Lower leg skin (tissue), 4 donors: ENCODE measurements around the gene KIRREL2. TPM values are rescaled to one million over a fixed set of nuclear protein-coding genes. Genes with fewer than 3 reads are reported as not detected.

Experiments
- DNase-seq, 2 donors: peaks; one replicate each; pipeline ENCODE4 v3.0.0-alpha.2; 2019; ENCODE audit warnings: low spot score in 2 of 2
- H3K4me3 ChIP-seq: fragments of 200-600 bp; sonication (generic); 2 replicates; pipeline ENCODE4 v1.5.1; 2017; ENCODE audit warnings: mild to moderate bottlenecking, low read depth; ENCODE audit not compliant: poor library complexity, severe bottlenecking
- POLR2A ChIP-seq, 2 donors: fragments of 450-650 bp; IDR thresholded peaks; one replicate each; pipeline ENCODE4 v1.6.1; 2016 to 2017; ENCODE audit warnings: antibody characterized with exemption in 2 of 2, mild to moderate bottlenecking in 1 of 2, moderate library complexity in 1 of 2
- whole genome bisulfite sequencing, 2 donors: methylation state at CpG; one replicate each; pipeline ENCODE4 v1.1.5; 2018; 5-methylcytosine and 5-hydroxymethylcytosine counted together
- intact Hi-C: fragments of 100-400 bp; cut with DNase I; formaldehyde crosslinking; loops from one replicate; pipeline ENCODE4 v1.15.0; 2023; ENCODE audit warnings: low total_unique reads
- total RNA-seq, 4 donors: library from RNA; depleted of rRNA; stranded (reverse); fragments of >200 nt; gene quantifications; one replicate each; pipeline ENCODE4 v1.1.0, GENCODE V29; 2016
- TF ChIP-seq, protein P1 (sequence below), 3 donors: fragments of 450-650 bp; IDR thresholded peaks; one replicate each; pipeline ENCODE4 v1.5.1; 2016; ENCODE audit warnings: antibody characterized with exemption in 3 of 3, mild to moderate bottlenecking in 3 of 3, moderate library complexity in 2 of 3

KIRREL2 gene
- total RNA-seq, 4 donors from 2014 or later = 0.32 TPM; not detected in 3

GRCh38 chr19:35901055-35901644, 44.4 kb downstream of the KIRREL2 start:
- DNase-seq = no peak
- peak overlapping the region; percentile 41 for H3K4me3 ChIP-seq
- TF ChIP-seq POLR2A (IDR thresholded peaks at IDR 0.05) = no peak
- TF ChIP-seq, protein P1, sequence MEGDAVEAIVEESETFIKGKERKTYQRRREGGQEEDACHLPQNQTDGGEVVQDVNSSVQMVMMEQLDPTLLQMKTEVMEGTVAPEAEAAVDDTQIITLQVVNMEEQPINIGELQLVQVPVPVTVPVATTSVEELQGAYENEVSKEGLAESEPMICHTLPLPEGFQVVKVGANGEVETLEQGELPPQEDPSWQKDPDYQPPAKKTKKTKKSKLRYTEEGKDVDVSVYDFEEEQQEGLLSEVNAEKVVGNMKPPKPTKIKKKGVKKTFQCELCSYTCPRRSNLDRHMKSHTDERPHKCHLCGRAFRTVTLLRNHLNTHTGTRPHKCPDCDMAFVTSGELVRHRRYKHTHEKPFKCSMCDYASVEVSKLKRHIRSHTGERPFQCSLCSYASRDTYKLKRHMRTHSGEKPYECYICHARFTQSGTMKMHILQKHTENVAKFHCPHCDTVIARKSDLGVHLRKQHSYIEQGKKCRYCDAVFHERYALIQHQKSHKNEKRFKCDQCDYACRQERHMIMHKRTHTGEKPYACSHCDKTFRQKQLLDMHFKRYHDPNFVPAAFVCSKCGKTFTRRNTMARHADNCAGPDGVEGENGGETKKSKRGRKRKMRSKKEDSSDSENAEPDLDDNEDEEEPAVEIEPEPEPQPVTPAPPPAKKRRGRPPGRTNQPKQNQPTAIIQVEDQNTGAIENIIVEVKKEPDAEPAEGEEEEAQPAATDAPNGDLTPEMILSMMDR (IDR thresholded peaks at IDR 0.05) = no peak
- WGBS, 2 donors = 73 to 75% methylated on average over 1 to 2 of the region's 2 CpGs
- intact Hi-C loops = no loop called here

- no peak within 1 kb of the TSS for H3K4me3 ChIP-seq
- no peak for TF ChIP-seq POLR2A (IDR thresholded peaks at IDR 0.05)
- TF ChIP-seq, protein P1 (IDR thresholded peaks at IDR 0.05) = no peak
- 17 to 21% methylated on average over 6 of the region's 6 CpGs for WGBS, 2 donors
- no peak for DNase-seq
- intact Hi-C loops = no loop called here
These were observed 45.3 kb downstream of the KIRREL2 start, which contains the start of gene HCST for GRCh38 chr19:35901854-35902661. Gene HCST, plus strand, starts transcription at chr19:35902529. Its CDS starts 65 bp downstream, at chr19:35902594.

DNA sequence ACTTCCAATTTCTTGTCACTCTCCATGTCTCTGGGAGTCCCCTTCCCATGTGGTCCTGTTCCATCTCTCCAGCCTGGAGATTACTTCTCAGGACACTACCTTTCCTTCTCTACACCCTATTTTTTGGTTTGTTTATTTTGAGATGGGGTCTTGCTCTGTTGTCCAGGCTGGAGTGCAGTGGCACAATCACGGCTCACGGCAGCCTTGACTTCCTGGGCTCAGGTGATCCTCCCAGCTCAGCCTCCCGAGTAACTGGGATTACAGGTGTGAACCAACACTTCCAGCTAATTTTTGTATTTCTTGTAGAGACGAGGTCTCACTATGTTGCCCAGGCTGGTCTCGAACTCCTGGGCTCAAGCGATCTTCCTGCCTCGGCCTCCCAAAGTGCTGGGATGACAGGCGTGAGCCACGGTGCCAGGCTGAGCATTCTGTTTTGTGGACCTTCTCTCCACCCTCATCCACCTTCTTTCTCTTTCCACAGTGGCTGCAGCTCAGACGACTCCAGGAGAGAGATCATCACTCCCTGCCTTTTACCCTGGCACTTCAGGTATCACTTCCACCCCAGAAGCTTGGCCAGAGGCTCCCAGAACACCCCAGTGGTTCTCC, 46.3 kb downstream of the KIRREL2 start:
- intact Hi-C loops = no loop called here
- no peak for TF ChIP-seq POLR2A (IDR thresholded peaks at IDR 0.05)
- TF ChIP-seq, protein P1 (IDR thresholded peaks at IDR 0.05) = no peak
- no peak overlapping the region for H3K4me3 ChIP-seq
- DNase-seq = no peak
- 67 to 74% methylated on average over 10 of the region's 10 CpGs for WGBS, 2 donors

GRCh38 chr19:35903550-35904179, 47.0 kb downstream of the KIRREL2 start:
- intact Hi-C loops = no loop called here
- TF ChIP-seq, protein P1 (IDR thresholded peaks at IDR 0.05) = no peak
- TF ChIP-seq POLR2A (IDR thresholded peaks at IDR 0.05) = no peak
- no peak overlapping the region for H3K4me3 ChIP-seq
- peak; percentile 83 to 95 for DNase-seq
- WGBS, 2 donors = 2% methylated on average over 16 to 24 of the region's 24 CpGs

DNA sequence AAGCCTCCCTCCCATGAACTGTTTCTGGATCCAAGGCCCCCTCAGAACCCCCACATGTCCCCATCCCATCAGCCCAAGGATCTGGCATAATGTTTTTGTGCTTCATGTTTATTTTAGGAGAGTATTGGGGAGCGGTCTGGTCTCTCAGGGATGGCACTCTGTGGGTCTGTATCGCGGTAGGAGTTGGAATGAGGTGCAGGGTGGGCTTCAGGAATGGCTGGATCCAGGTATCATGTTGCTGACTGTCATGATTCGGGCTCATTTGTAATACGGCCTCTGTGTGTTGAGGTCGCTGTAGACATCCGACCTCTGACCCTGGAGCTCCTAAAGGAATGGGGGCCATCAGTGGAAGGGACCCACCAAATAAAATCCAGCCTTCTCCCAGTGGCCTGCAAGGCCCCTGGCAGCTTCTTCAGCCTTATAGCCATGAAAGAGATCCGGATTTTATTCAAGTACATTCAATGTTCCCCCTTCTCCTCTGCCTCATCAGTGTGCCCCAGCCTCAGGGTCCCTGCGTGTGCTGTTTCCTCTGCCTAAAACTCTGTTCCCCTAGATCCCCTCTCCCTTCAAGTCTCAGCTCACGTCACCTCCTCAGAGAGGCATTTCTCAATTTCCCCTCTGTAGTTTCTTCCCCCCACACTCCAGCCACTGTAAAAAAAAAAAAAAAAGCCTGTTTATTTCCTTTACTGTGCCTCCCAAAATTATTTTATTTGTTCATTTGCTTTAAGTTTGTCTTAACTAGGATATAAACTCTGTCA, 47.8 kb downstream of the KIRREL2 start:
- H3K4me3 ChIP-seq = no peak overlapping the region
- 86 to 87% methylated on average over 10 of the region's 10 CpGs for WGBS, 2 donors
- DNase-seq = no peak
- no peak for TF ChIP-seq POLR2A (IDR thresholded peaks at IDR 0.05)
- TF ChIP-seq, protein P1 (IDR thresholded peaks at IDR 0.05) = no peak
- intact Hi-C loops = no loop called here
